ENCODE measurements around the gene HOXC9.

DNA sequence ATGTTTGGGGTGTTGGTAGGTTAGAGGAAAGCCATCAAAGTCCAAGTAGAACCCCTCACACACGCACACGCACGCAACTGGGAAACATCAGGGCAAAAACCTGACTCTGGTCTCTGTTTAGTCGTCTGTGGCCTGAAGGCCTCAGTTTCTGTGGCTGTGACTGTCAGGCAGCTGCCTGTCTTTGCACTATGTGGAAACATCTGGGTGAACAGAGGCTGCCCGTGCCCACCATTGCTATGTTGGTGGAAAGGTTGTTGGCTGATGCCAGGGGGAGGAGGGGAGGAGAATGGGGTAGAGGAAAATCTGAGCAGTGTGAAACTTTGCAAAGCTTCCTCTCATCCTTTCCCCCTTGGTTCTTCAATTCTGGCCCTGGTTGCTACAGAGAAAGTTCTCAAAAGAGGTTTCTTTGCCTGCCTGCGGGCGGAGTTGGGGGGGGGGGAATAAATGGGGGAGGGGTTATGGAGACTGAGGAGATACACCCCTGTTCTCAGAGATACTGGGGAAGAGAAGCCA lies 7.5 kb upstream of the HOXC9 start:
- no peak for TF ChIP-seq POLR2A (IDR thresholded peaks at IDR 0.05)
- TF ChIP-seq, protein P1, sequence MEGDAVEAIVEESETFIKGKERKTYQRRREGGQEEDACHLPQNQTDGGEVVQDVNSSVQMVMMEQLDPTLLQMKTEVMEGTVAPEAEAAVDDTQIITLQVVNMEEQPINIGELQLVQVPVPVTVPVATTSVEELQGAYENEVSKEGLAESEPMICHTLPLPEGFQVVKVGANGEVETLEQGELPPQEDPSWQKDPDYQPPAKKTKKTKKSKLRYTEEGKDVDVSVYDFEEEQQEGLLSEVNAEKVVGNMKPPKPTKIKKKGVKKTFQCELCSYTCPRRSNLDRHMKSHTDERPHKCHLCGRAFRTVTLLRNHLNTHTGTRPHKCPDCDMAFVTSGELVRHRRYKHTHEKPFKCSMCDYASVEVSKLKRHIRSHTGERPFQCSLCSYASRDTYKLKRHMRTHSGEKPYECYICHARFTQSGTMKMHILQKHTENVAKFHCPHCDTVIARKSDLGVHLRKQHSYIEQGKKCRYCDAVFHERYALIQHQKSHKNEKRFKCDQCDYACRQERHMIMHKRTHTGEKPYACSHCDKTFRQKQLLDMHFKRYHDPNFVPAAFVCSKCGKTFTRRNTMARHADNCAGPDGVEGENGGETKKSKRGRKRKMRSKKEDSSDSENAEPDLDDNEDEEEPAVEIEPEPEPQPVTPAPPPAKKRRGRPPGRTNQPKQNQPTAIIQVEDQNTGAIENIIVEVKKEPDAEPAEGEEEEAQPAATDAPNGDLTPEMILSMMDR (IDR thresholded peaks at IDR 0.05) = no peak

Data from breast epithelium (tissue), 3 donors.